RWPE1 (cell line): Measurements from ENCODE around the gene DNAJB1.

Source experiments
- CTCF ChIA-PET: fragments of 350-600 bp; sonication (Branson Sonifier 250); formaldehyde crosslinking; extraction: SDS; loops from one replicate; lab custom pipeline; 2021; lab: Yijun Ruan, JAX
- POLR2A ChIA-PET: fragments of 400-600 bp; formaldehyde crosslinking; extraction: SDS; loops from one replicate; lab custom pipeline; 2020; ENCODE audit warnings: antibody characterized with exemption; ENCODE audit not compliant: low non-redundant PET; lab: Yijun Ruan, JAX
- DNase-seq: peaks from one replicate; pipeline ENCODE4 v3.0.0; 2012; ENCODE audit warnings: low spot score
- H3K27ac ChIP-seq: fragments of 450-650 bp; 2 replicates; pipeline ENCODE4 v1.5.1; 2017
- TF ChIP-seq, protein P1 (sequence below): fragments of 450-650 bp; conservative IDR thresholded peaks from 2 replicates; pipeline ENCODE4 v1.5.1; 2017; ENCODE audit warnings: low read depth, mild to moderate bottlenecking

DNAJB1 gene

DNA sequence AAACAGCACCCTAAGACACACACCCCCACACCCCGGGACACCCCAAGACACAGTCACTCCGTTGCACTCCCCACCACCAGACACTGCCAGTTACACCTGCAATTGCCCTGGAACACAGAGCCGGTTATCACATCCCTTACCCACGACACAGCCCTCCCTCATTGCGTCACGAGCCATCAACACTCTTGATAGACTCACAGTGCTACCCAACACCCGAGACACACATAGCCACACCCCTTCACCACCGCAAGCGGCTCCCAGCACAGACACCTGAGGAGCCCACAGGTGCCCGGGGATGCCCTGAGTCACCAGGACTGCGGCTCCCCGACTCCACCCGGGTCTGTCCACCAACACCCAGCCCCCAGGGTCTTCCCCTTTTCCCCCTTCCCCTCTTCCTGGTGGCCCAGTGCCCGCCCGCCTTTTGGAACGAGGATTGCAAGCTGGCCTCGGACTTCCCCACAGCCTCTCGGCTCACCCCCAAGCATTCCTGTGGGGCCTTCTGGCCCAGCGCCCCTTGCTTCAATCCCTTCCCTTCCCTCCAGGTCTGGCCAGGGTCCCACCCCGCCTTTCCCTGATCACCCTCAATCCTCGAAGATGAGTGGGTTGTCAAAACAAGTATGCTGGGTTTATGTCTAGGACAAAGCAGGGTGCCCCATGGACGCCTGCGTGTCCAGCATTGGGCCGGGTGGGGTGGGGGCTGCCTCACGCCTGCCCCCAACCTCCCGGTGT is 41.4 kb downstream of the DNAJB1 start:
- peak; percentile 88 for DNase-seq
- TF ChIP-seq, protein P1, sequence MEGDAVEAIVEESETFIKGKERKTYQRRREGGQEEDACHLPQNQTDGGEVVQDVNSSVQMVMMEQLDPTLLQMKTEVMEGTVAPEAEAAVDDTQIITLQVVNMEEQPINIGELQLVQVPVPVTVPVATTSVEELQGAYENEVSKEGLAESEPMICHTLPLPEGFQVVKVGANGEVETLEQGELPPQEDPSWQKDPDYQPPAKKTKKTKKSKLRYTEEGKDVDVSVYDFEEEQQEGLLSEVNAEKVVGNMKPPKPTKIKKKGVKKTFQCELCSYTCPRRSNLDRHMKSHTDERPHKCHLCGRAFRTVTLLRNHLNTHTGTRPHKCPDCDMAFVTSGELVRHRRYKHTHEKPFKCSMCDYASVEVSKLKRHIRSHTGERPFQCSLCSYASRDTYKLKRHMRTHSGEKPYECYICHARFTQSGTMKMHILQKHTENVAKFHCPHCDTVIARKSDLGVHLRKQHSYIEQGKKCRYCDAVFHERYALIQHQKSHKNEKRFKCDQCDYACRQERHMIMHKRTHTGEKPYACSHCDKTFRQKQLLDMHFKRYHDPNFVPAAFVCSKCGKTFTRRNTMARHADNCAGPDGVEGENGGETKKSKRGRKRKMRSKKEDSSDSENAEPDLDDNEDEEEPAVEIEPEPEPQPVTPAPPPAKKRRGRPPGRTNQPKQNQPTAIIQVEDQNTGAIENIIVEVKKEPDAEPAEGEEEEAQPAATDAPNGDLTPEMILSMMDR, result no peak
- H3K27ac ChIP-seq, result peak overlapping the region; percentile 78
- CTCF ChIA-PET, result interaction anchor here (0.7 kb wide), 3 partner anchors 15 to 597 kb away, joined by 3 read pairs; no protein-coding TSS in a partner anchor
- POLR2A ChIA-PET, result no interaction called here

DNA sequence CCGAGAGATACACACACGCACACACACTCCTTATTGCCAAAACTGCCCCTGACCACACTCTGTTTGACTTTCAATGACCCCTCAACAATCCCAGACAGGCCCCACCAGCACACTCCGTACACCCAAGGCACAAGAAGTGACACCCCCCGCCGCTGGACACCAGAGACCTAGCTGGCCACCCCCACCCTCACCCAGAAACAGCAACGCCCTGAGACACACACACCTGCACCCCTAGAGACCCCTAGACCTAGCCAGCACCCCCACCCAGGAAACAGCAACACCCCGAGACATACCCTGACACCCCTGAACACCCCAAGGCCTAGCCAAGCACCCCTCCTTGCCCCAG is 41.9 kb downstream of the DNAJB1 start:
- no peak for DNase-seq
- H3K27ac ChIP-seq, result peak overlapping the region; percentile 78
- ChIA-PET POLR2A (no interaction called here), CTCF (interaction anchor here (0.7 to 1.0 kb wide), 3 partner anchors 16 to 944 kb away, joined by 3 read pairs; no protein-coding TSS in a partner anchor)
- TF ChIP-seq, protein P1, result no peak

DNA sequence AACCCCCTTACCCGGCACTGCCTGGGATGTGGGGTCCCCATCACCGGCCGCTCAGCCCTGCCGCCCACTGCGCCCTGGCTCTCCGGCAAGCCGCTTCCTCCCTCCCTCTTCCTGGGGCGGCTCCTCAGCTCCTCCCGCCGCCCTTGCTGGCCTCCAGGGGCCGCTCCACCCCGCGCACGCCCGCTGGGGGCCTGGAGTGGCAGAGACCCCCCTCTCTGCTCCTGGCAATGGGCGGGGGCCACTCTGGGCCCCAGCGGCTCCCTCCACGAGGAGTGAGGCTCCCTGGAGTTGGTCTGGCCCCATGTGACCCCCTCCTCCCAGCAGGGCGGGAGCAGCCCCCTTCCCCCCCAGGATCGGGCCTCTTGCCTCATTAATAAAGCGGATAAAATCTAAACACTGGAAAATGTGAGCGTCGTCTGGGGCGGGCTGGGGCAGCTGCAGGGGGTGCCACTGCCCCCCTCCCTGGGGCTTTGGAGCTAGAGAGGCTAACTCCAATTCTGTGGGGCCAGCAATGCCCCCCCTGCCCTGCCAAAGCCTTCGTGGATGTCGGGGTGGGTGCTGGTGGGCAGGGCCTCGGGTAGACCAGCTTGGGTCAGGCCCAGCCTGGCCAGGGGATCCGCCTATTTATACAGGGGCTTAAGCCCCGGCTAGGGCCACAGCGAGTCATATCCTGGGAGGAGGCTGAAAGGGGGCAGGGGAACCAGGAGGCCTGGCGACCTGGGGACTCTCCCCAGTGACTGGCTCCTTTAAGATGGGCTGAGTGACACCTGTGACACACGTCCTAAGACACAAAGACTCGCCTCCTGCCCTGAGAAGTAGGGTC is 42.7 kb downstream of the DNAJB1 start, which contains the start of gene PTGER1:
PTGER1 (minus strand) TSS at position 104 of the 823 bp plus-strand sequence. CDS start 1,034 bp downstream, outside the sequence.
- POLR2A ChIA-PET, result no interaction called here

DNA sequence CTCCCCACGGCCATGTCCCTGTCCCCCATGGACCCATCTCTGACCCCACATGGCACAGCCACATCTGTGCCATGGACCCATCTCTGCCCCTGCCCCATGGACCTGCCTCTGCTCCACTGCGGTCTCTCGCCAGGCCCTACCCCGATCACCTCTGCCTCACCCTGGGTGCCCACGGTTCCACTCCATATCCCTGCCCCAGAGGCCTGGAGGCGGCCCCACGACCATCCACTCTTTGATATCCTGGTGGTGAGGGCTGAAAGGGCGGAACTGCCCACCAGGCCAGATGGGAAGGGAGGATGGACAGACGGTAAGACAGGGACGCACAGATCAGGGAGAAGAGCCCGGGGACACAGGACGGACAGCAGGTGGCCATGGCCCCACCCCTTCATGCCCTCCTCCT is 43.4 kb downstream of the DNAJB1 start:
- ChIA-PET CTCF (interaction anchor here (0.6 to 1.0 kb wide), 5 partner anchors 56 to 471 kb away, joined by 3 read pairs; partner anchors contain the start of gene DDX39A), POLR2A (no interaction called here)
- TF ChIP-seq, protein P1, result no peak
- H3K27ac ChIP-seq, result peak overlapping the region; percentile 78
- no peak for DNase-seq

More for the DNA sequence above, 42.7 kb downstream of the DNAJB1 start, which contains the start of gene PTGER1:
- DNase-seq, result no peak
- TF ChIP-seq, protein P1, result peak; percentile 69
- peak within 1 kb of the TSS; percentile 78 for H3K27ac ChIP-seq
- CTCF ChIA-PET, result interaction anchor here (0.6 to 1.0 kb wide), 5 partner anchors 20 to 944 kb away, joined by 3 read pairs; partner anchors contain the start of gene DDX39A

DNA sequence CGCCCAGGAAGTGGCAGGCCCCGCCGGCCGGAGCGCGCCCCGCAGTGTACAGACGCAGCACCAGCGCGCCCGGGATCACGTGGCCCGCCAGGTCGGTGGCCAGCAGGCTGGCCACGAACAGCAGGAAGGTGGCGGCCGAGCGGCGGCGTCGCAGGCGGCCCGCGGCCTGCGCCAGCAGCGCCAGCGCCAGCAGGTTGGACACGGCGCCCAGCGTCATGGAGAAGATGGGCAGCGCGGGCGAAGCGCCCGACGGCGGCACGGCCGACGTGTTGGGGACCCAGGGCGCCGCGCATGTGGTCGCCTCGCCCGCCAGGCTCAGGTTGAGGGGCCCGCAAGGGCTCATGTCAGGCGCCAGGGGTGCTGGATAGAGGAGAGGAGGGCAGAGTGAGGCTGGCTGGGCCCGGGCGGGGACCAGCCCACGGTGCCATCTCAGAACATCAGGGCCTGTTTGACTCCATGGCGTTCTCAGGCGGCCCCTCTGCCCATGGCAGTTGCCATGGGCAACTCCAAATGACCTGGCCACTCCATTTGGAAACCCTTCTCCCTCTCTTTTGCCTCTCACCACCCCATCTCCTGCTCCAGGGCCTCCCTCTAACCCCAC is 44.1 kb downstream of the DNAJB1 start:
- POLR2A ChIA-PET, result no interaction called here
- H3K27ac ChIP-seq, result peak overlapping the region; percentile 78; the same call in 1 of the 2 replicates
- CTCF ChIA-PET, result interaction anchor here (0.6 to 0.7 kb wide), 2 partner anchors 275 to 470 kb away, joined by 3 read pairs; no protein-coding TSS in a partner anchor
- no peak for DNase-seq
- TF ChIP-seq, protein P1, result no peak
